Transverse colon (tissue), 4 donors: ENCODE data around the gene GNG7. TPM values are rescaled to one million over a fixed set of nuclear protein-coding genes. Genes with fewer than 3 reads are reported as not detected.
A peak's percentile ranks its signal among the peaks of the same experiment; 100 is the strongest.

Experiments used
- DNase-seq: peaks from one replicate; pipeline ENCODE4 v3.0.0-alpha.2; 2019
- H3K27ac ChIP-seq, 4 donors: fragments of 200-600 bp; sonication (generic); 2 replicates each; pipeline ENCODE4 v1.5.1; 2016 to 2018; ENCODE audit warnings: inconsistent platforms in 4 of 4
- H3K27me3 ChIP-seq: fragments of 200-600 bp; sonication (generic); 2 replicates; pipeline ENCODE4 v1.5.1; 2017; ENCODE audit warnings: inconsistent platforms
- H3K36me3 ChIP-seq, 4 donors: fragments of 200-600 bp; sonication (generic); 2 replicates each; pipeline ENCODE4 v1.5.1; 2017 to 2019; ENCODE audit warnings: inconsistent platforms in 4 of 4
- H3K4me1 ChIP-seq, 4 donors: fragments of 200-600 bp; sonication (generic); 2 replicates each; pipeline ENCODE4 v1.5.1; 2017 to 2020; ENCODE audit warnings: inconsistent platforms in 4 of 4
- H3K4me3 ChIP-seq, 4 donors: fragments of 200-600 bp; sonication (generic); 1 replicate in 1 of 4; 2 replicates in 3 of 4; pipeline versions ENCODE4 v1.5.1 to v1.6.1; 2017 to 2019; ENCODE audit warnings: inconsistent platforms in 4 of 4
- H3K9me3 ChIP-seq, 2 donors: fragments of 200-600 bp; sonication (generic); 2 replicates each; pipeline ENCODE4 v1.5.1; 2017 to 2019; ENCODE audit warnings: inconsistent platforms in 2 of 2
- EP300 ChIP-seq: sonication (generic); formaldehyde crosslinking; IDR thresholded peaks from one replicate; pipeline ENCODE4 v1.6.1; 2017; ENCODE audit warnings: antibody characterized with exemption, low read depth
- POLR2A ChIP-seq: fragments of 450-650 bp; IDR thresholded peaks from one replicate; pipeline ENCODE4 v1.6.1; 2016; ENCODE audit warnings: antibody characterized with exemption, mild to moderate bottlenecking, moderate library complexity
- POLR2AphosphoS5 ChIP-seq, 3 donors: sonication (generic); formaldehyde crosslinking; IDR thresholded peaks; one replicate each; pipeline ENCODE4 v1.6.1; 2016; ENCODE audit warnings: antibody characterized with exemption in 3 of 3
- WGBS, 2 donors: methylation state at CpG; one replicate each; pipeline ENCODE4 v1.1.5; 2018; ENCODE audit warnings: low coverage in 1 of 2; 5-methylcytosine and 5-hydroxymethylcytosine counted together
- in situ Hi-C, 4 donors: fragments of 200-750 bp; cut with MboI; loops; one replicate each; pipeline versions ENCODE4 v1.15.0 to v1.15.1; 2017; ENCODE audit warnings: low sequenced_read_pairs in 3 of 4, low pct_ligation_motif_present in 1 of 4, low pct_unique_long_range_greater_than_20kb in 1 of 4
- intact Hi-C: fragments of 100-400 bp; cut with DNase I; formaldehyde crosslinking; loops from one replicate; pipeline ENCODE4 v1.15.1; 2023; ENCODE audit warnings: low total_unique reads
- small RNA-seq, 4 donors: library from RNA; depleted of rRNA; stranded (forward); fragments of <200 nt; gene quantifications; one replicate each; pipeline ENCODE3, GENCODE V24; 2016
- total RNA-seq, 4 donors: library from RNA; depleted of rRNA; stranded (reverse); fragments of >200 nt; gene quantifications; one replicate each; pipeline ENCODE4 v1.1.0, GENCODE V29; 2016
- TF ChIP-seq, protein P1 (sequence below), 5 experiments: fragments of 200-600 bp in 3 of 5; fragments of 450-650 bp in 2 of 5; sonication (generic) in 3 of 5; IDR thresholded peaks; 1 replicate in 2 of 5; 2 replicates in 3 of 5; pipeline ENCODE4 v1.5.1; 2016 to 2017; ENCODE audit warnings: antibody characterized with exemption in 5 of 5, inconsistent platforms in 3 of 5, mild to moderate bottlenecking in 2 of 5, moderate library complexity in 1 of 5

Gene GNG7
- total RNA-seq, 4 donors from 2014 or later: 1.6 to 13.1 (median 4.0) TPM

- intact Hi-C loops: no loop called here
- Histone ChIP-seq H3K36me3 (no peaks in the 10 kb centered on the region), H3K4me3 (peak overlapping the region in 3 of 4 donors; percentile 43 to 64 (median 48)), H3K9me3 (no peaks in the 10 kb centered on the region), H3K27me3 (no peaks in the 10 kb centered on the region), H3K27ac (peak overlapping the region; percentile 33 to 73 (median 44)), H3K4me1 (peaks cover 3 to 17% (median 15%) of the 10 kb centered on the region in 4 donors)
- TF ChIP-seq EP300: no peak
- TF ChIP-seq, protein P1, sequence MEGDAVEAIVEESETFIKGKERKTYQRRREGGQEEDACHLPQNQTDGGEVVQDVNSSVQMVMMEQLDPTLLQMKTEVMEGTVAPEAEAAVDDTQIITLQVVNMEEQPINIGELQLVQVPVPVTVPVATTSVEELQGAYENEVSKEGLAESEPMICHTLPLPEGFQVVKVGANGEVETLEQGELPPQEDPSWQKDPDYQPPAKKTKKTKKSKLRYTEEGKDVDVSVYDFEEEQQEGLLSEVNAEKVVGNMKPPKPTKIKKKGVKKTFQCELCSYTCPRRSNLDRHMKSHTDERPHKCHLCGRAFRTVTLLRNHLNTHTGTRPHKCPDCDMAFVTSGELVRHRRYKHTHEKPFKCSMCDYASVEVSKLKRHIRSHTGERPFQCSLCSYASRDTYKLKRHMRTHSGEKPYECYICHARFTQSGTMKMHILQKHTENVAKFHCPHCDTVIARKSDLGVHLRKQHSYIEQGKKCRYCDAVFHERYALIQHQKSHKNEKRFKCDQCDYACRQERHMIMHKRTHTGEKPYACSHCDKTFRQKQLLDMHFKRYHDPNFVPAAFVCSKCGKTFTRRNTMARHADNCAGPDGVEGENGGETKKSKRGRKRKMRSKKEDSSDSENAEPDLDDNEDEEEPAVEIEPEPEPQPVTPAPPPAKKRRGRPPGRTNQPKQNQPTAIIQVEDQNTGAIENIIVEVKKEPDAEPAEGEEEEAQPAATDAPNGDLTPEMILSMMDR (IDR thresholded peaks at IDR 0.05): no peak
- TF ChIP-seq POLR2AphosphoS5 (IDR thresholded peaks at IDR 0.05): peak in 2 of 3 donors; percentile 48 to 65
- in situ Hi-C loops: loop anchor here in 1 of 4 donors (10.0 kb wide), 1 partner anchor 152 kb away; no protein-coding TSS in a partner anchor
- peak; percentile 82 for DNase-seq
- WGBS, 2 donors: 4 to 14% methylated on average over 9 to 45 of the region's 46 CpGs
These were observed 239.7 kb downstream of the GNG7 start for GRCh38 chr19:2462635-2463421.

DNA sequence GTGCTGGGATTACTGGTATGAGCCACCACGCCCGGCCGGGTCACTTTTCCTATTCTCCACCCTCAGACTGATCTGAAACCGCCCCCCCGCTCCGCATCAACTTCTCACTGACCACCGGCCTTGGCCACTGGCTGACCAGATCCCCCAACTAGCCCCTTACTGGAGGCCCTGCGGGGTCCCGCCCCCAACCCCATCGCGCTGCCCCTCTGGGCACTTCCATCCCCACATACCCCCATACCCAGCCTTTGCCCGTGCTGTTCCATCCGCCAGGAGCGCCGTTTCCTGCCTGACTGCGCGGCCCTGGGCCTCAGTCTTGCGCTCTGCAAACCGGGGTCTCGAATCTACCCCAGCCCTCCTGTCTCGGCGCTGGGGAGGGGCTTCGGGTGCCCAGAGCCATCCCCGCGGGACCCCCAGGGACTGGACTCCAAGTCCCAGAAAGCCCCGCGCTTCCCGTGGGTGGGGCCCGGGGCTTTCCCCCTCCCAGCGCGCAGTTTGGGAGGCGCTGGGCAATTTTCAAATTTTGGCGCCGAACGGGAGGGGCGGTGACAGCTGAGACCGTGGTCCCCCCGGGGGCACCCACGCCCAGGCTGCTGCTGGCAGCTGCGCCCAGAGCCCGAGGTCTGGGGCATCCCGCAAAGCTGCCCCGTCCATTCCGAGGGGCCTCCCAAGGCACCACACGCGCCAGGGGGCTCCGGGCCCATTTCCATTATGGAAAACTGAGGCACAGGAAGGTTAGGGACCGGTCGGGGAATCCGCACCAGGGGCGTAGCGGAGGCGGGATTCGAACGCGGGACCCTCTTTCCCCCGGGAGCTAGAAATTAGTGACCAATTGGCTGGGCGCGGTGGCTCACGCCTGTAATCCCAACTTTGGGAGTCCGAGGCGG lies 240.5 kb downstream of the GNG7 start:
- Histone ChIP-seq H3K4me1 (peaks cover 3 to 23% (median 20%) of the 10 kb centered on the region in 4 donors), H3K36me3 (no peaks in the 10 kb centered on the region), H3K4me3 (peak overlapping the region; percentile 43 to 64 (median 50)), H3K9me3 (no peaks in the 10 kb centered on the region), H3K27me3 (no peaks in the 10 kb centered on the region), H3K27ac (peak overlapping the region; percentile 33 to 73 (median 44))
- DNase-seq: peak; percentile 54
- 1 to 20% methylated on average over 1 to 48 of the region's 62 CpGs for WGBS, 2 donors
- in situ Hi-C loops: loop anchor here in 1 of 4 donors (10.0 kb wide), 1 partner anchor 153 kb away; no protein-coding TSS in a partner anchor
- intact Hi-C loops: no loop called here
- TF ChIP-seq POLR2A (no peak), EP300 (no peak)
- TF ChIP-seq, protein P1 (IDR thresholded peaks at IDR 0.05): peak in 1 of 5 experiments; percentile 15

Small RNA genes lying within 50 kb of the gene (small RNA-seq; reads per million reads assigned to genes)
- 0 reads per million in 4 donors for gene MIR7850
- 0 reads per million in 4 donors for gene RN7SL121P
- 0 reads per million in 4 donors for gene RNU6-993P

Other genes starting within 250 kb of the GNG7 start
- 10 to 100 TPM; 10.8 to 23.9 (median 17.8) TPM for gene LMNB2, start 245.7 kb downstream of the GNG7 start, total RNA-seq
- 100 to 1,000 TPM in 3 of 4 donors, 10 to 100 TPM in 1; 59.0 to 280 (median 167) TPM for gene GADD45B, start 226.6 kb downstream of the GNG7 start, total RNA-seq
- 1 to 10 TPM in 1 of 4 donors, under 1 TPM in 2, not detected in 1; 0.41 to 1.4 (median 0.64) TPM for gene DIRAS1, start 18.7 kb upstream of the GNG7 start, total RNA-seq
- gene SLC39A3, start 37.3 kb upstream of the GNG7 start, total RNA-seq: 10 to 100 TPM; 10.1 to 40.4 (median 24.7) TPM
- gene SGTA, start 80.6 kb upstream of the GNG7 start, total RNA-seq: 10 to 100 TPM; 37.0 to 66.6 (median 47.5) TPM
- 100 to 1,000 TPM in 1 of 4 donors, 10 to 100 TPM in 3; 32.9 to 149 (median 42.0) TPM for gene THOP1, start 82.8 kb upstream of the GNG7 start, total RNA-seq
- 10 to 100 TPM in 1 of 4 donors, 1 to 10 TPM in 2, under 1 TPM in 1; 0.75 to 10.2 (median 4.9) TPM for gene ZNF554, start 117.2 kb upstream of the GNG7 start, total RNA-seq
- gene ZNF555, start 138.8 kb upstream of the GNG7 start, total RNA-seq: 1 to 10 TPM; 2.6 to 6.4 (median 3.9) TPM
- not detected for gene ZNF556, start 164.6 kb upstream of the GNG7 start, total RNA-seq
- 10 to 100 TPM in 3 of 4 donors, 1 to 10 TPM in 1; 1.2 to 22.1 (median 14.1) TPM for gene ZNF57, start 198.2 kb upstream of the GNG7 start, total RNA-seq
- gene ZNF77, start 242.3 kb upstream of the GNG7 start, total RNA-seq: 1 to 10 TPM in 3 of 4 donors, not detected in 1; 4.2 to 9.3 (median 5.1) TPM